Iris pigment epithelial cell (primary cell): ENCODE data around the gene ABR.
"Not testable (repeated sequence)": the region's sequence is repeated elsewhere in the genome, so short reads cannot be mapped to it uniquely, and the experiment has no call there.

ENCODE experiments used
- DNase-seq: peaks from one replicate; pipeline ENCODE4 v3.0.0-alpha.2; 2011; ENCODE audit warnings: low read depth

Gene ABR

GRCh38 chr17:1095090-1095852 lies 84.5 kb downstream of the ABR start:
- DNase-seq = no peak

- no peak for DNase-seq
Measured at GRCh38 chr17:1094591-1094990, 85.2 kb downstream of the ABR start.

- DNase-seq = no peak
Measured at GRCh38 chr17:1091900-1092299, 87.9 kb downstream of the ABR start.

GRCh38 chr17:1091190-1091534 lies 88.6 kb downstream of the ABR start:
- no peak for DNase-seq

- no peak for DNase-seq
Measured at GRCh38 chr17:1090465-1091189, 89.2 kb downstream of the ABR start.

- no peak for DNase-seq
Measured at GRCh38 chr17:1089915-1090314, 89.9 kb downstream of the ABR start.

GRCh38 chr17:1087381-1088241 lies 92.2 kb downstream of the ABR start:
- no peak for DNase-seq

GRCh38 chr17:1083451-1084187 lies 96.2 kb downstream of the ABR start:
- no peak for DNase-seq

GRCh38 chr17:1082579-1082978 lies 97.2 kb downstream of the ABR start:
- DNase-seq = peak; percentile 75

GRCh38 chr17:1078831-1079561 lies 100.8 kb downstream of the ABR start:
- DNase-seq = no peak

GRCh38 chr17:1077986-1078711 lies 101.6 kb downstream of the ABR start:
- DNase-seq = no peak

- no peak for DNase-seq
Measured at GRCh38 chr17:1077581-1077985, 102.2 kb downstream of the ABR start.

- no peak for DNase-seq
Measured at GRCh38 chr17:1076982-1077302, 102.8 kb downstream of the ABR start.

GRCh38 chr17:1076299-1076981 lies 103.3 kb downstream of the ABR start:
- no peak for DNase-seq

- no peak for DNase-seq
Measured at GRCh38 chr17:1074886-1075605, 104.7 kb downstream of the ABR start.

- not testable (repeated sequence) for DNase-seq
Measured at GRCh38 chr17:1073963-1074625, 105.7 kb downstream of the ABR start.

GRCh38 chr17:1073241-1073962 lies 106.4 kb downstream of the ABR start:
- DNase-seq = no peak

- DNase-seq = no peak
Measured at GRCh38 chr17:1072551-1072961, 107.2 kb downstream of the ABR start.
